OCI-LY1 (cell line): ENCODE data around the gene SLAMF9.

Experiments used
- EZH2 ChIP-seq: fragments of 200-600 bp; sonication (generic), shearing (Covaris generic); IDR thresholded peaks from 2 replicates; pipeline ENCODE4 v1.8.0; 2017; ENCODE audit warnings: borderline replicate concordance, mixed run types, mild to moderate bottlenecking, antibody characterized with exemption, low read length, moderate library complexity, mixed read lengths
- TF ChIP-seq, protein P1 (sequence below): fragments of 200-600 bp; sonication (generic), shearing (Covaris generic); IDR thresholded peaks from 2 replicates; pipeline ENCODE4 v1.5.1; 2017; ENCODE audit warnings: mild to moderate bottlenecking, antibody characterized with exemption, low read length, moderate library complexity, mixed read lengths

DNA sequence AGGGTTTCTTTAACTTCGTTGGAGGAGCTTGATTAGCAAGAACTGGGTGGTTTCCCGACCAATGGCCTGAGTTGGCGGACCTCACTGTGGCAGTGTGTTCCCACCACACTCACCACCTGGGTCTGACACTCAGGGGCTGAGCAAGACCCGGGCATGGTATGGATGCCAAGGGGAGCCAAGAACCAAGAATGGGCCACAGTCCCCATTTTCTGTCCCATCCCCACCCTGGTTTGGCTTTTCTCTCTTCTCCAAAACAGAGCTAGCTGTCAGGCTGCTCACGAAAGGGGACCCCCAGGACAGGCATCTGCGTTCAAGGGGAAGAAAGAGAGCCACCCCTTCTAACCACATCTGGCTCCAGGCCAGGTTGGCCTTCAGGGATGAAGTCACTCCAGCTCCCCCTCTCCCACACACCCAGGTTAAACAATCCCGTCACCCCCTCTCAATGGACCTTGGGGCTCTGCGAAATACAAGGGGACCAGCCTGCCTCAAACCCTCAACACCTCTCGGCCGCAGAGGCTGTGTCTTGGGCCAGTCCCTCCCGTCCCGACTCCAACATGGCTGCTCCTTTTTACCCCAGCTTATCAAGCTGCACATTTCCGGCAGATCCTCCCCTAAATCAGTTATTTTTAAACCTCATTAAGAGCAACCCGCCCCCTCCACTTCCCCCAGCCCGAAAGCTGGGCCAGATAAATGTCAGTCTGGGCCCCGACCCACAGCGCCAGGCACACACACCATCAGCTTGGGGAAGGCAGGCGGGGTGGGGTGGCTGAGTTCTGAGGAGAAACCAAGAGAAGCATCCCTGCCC, 32.1 kb downstream of the SLAMF9 start:
- TF ChIP-seq, protein P1, sequence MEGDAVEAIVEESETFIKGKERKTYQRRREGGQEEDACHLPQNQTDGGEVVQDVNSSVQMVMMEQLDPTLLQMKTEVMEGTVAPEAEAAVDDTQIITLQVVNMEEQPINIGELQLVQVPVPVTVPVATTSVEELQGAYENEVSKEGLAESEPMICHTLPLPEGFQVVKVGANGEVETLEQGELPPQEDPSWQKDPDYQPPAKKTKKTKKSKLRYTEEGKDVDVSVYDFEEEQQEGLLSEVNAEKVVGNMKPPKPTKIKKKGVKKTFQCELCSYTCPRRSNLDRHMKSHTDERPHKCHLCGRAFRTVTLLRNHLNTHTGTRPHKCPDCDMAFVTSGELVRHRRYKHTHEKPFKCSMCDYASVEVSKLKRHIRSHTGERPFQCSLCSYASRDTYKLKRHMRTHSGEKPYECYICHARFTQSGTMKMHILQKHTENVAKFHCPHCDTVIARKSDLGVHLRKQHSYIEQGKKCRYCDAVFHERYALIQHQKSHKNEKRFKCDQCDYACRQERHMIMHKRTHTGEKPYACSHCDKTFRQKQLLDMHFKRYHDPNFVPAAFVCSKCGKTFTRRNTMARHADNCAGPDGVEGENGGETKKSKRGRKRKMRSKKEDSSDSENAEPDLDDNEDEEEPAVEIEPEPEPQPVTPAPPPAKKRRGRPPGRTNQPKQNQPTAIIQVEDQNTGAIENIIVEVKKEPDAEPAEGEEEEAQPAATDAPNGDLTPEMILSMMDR: no peak
- TF ChIP-seq EZH2: no peak
